Measurements from ENCODE around the gene C9orf78. TPM values are rescaled to one million over a fixed set of nuclear protein-coding genes. Genes with fewer than 3 reads are reported as not detected.

Gene C9orf78
- total RNA-seq, 1 experiment from 2014 or later, result 36.4 TPM

DNA sequence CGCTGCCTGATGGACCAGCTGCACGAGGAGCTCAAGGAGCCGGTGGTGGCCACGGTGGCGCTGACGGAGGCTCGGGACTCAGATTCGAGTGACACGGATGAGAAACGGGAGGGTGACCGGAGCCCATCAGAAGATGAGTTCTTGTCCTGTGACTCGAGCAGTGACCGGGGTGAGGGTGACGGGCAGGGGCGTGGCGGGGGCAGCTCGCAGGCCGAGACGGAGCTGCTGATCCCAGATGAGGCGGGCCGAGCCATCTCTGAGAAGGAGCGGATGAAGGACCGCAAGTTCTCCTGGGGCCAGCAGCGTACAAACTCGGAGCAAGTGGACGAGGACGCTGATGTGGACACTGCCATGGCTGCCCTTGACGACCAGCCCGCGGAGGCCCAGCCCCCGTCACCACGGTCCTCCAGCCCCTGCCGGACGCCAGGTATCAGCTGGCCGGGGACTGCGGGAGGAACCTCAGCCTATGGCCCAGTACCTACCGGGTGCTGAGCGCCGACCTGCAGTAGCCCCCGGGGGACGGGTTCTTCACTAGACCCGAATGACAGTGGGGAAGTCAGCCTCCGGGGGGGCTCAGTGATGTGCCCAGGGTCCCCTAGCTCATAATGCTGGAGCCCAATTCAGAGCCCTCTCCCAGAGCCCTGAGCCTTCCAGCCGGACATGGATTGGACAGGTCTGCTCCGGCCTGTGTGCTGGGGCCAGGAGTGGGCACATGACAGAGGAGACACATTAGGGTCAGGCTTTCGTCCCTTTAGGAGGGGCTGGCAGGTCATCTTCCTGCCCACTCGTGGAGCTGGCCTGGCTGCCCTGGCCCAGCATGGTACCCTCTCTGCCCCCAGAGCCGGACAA is 33.2 kb upstream of the C9orf78 start (continued):
- TF ChIP-seq, protein P1, sequence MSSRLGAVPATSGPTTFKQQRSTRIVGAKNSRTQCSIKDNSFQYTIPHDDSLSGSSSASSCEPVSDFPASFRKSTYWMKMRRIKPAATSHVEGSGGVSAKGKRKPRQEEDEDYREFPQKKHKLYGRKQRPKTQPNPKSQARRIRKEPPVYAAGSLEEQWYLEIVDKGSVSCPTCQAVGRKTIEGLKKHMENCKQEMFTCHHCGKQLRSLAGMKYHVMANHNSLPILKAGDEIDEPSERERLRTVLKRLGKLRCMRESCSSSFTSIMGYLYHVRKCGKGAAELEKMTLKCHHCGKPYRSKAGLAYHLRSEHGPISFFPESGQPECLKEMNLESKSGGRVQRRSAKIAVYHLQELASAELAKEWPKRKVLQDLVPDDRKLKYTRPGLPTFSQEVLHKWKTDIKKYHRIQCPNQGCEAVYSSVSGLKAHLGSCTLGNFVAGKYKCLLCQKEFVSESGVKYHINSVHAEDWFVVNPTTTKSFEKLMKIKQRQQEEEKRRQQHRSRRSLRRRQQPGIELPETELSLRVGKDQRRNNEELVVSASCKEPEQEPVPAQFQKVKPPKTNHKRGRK (CRISPR knock-in tag; IDR thresholded peaks at IDR 0.05; ENCODE audit: borderline replicate concordance), result no peak

GRCh38 chr9:129867136-129868022 is 32.3 kb upstream of the C9orf78 start:
- Mint-ChIP-seq H3K27me3 (ENCODE audit: low read depth) (no peaks in the 10 kb centered on the region), H3K4me1 (no peaks in the 10 kb centered on the region), H3K9me3 (no peaks in the 10 kb centered on the region), H3K36me3 (peaks cover 16% of the 10 kb centered on the region), H3K27ac (peak overlapping the region; percentile 49; the same call in 1 of the 2 replicates), H3K4me3 (no peak overlapping the region)
- ChIA-PET CTCF (interaction anchor here (0.7 kb wide), 1 partner anchor 19 kb away, joined by 3 read pairs; no protein-coding TSS in a partner anchor), POLR2A (interaction anchor here (1.2 kb wide), 1 partner anchor 15 kb away, joined by 3 read pairs; no protein-coding TSS in a partner anchor)
- ATAC-seq (peak; percentile 69), DNase-seq (ENCODE audit: low spot score) (peak; percentile 50)
- TF ChIP-seq NR1H2 (CRISPR knock-in tag; IDR thresholded peaks at IDR 0.05), result no peak
- no peak for TF ChIP-seq ATF1 (CRISPR knock-in tag; IDR thresholded peaks at IDR 0.05)
- no peak for TF ChIP-seq AFF4 (CRISPR knock-in tag; IDR thresholded peaks at IDR 0.05; ENCODE audit: borderline replicate concordance)
- TF ChIP-seq, protein P2, sequence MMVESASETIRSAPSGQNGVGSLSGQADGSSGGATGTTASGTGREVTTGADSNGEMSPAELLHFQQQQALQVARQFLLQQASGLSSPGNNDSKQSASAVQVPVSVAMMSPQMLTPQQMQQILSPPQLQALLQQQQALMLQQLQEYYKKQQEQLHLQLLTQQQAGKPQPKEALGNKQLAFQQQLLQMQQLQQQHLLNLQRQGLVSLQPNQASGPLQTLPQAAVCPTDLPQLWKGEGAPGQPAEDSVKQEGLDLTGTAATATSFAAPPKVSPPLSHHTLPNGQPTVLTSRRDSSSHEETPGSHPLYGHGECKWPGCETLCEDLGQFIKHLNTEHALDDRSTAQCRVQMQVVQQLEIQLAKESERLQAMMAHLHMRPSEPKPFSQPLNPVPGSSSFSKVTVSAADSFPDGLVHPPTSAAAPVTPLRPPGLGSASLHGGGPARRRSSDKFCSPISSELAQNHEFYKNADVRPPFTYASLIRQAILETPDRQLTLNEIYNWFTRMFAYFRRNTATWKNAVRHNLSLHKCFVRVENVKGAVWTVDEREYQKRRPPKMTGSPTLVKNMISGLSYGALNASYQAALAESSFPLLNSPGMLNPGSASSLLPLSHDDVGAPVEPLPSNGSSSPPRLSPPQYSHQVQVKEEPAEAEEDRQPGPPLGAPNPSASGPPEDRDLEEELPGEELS (CRISPR knock-in tag; IDR thresholded peaks at IDR 0.05), result no peak
- no peak for TF ChIP-seq ETV6 (CRISPR knock-in tag; IDR thresholded peaks at IDR 0.05)
- TF ChIP-seq, protein P3, sequence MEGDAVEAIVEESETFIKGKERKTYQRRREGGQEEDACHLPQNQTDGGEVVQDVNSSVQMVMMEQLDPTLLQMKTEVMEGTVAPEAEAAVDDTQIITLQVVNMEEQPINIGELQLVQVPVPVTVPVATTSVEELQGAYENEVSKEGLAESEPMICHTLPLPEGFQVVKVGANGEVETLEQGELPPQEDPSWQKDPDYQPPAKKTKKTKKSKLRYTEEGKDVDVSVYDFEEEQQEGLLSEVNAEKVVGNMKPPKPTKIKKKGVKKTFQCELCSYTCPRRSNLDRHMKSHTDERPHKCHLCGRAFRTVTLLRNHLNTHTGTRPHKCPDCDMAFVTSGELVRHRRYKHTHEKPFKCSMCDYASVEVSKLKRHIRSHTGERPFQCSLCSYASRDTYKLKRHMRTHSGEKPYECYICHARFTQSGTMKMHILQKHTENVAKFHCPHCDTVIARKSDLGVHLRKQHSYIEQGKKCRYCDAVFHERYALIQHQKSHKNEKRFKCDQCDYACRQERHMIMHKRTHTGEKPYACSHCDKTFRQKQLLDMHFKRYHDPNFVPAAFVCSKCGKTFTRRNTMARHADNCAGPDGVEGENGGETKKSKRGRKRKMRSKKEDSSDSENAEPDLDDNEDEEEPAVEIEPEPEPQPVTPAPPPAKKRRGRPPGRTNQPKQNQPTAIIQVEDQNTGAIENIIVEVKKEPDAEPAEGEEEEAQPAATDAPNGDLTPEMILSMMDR (IDR thresholded peaks at IDR 0.05), result no peak
- no peak for TF ChIP-seq RELA (CRISPR knock-in tag; IDR thresholded peaks at IDR 0.05; ENCODE audit: borderline replicate concordance)
- TF ChIP-seq, protein P4, sequence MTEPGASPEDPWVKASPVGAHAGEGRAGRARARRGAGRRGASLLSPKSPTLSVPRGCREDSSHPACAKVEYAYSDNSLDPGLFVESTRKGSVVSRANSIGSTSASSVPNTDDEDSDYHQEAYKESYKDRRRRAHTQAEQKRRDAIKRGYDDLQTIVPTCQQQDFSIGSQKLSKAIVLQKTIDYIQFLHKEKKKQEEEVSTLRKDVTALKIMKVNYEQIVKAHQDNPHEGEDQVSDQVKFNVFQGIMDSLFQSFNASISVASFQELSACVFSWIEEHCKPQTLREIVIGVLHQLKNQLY (CRISPR knock-in tag; IDR thresholded peaks at IDR 0.05), result no peak
- no peak for TF ChIP-seq FOXK1 (CRISPR knock-in tag; IDR thresholded peaks at IDR 0.05)
